SK-N-SH treated with all-trans-retinoic acid at 6 μM for 48 hours (cell line): ENCODE data around the gene SUN2.

Experiments
- ATAC-seq: fragments of 200-7000 bp; cut with Tn5 transposase; 3 replicates; pipeline ENCODE4 v1.9.1; 2020; ENCODE audit warnings: mild to moderate bottlenecking, moderate library complexity
- ARNTL ChIP-seq: fragments of 450-650 bp; formaldehyde crosslinking; IDR thresholded peaks from 2 replicates; pipeline ENCODE4 v1.5.0; 2020; ENCODE audit warnings: low read depth, mild to moderate bottlenecking, moderate library complexity, borderline replicate concordance
- BACH2 ChIP-seq: fragments of 250-450 bp; sonication (Bioruptor Pico); IDR thresholded peaks from 2 replicates; pipeline ENCODE4 v1.9.0; 2021; ENCODE audit warnings: mild to moderate bottlenecking, borderline replicate concordance
- CSDC2 ChIP-seq: fragments of 250-450 bp; sonication (Bioruptor Pico); IDR thresholded peaks from 2 replicates; pipeline ENCODE4 v1.5.0; 2020; ENCODE audit warnings: mild to moderate bottlenecking, moderate library complexity
- ESRRG ChIP-seq: fragments of 250-450 bp; sonication (Bioruptor Pico); IDR thresholded peaks from 2 replicates; pipeline ENCODE4 v1.6.1; 2021; ENCODE audit warnings: mild to moderate bottlenecking
- GLIS3 ChIP-seq: fragments of 250-450 bp; sonication (Bioruptor Pico); IDR thresholded peaks from 2 replicates; pipeline ENCODE4 v1.5.0; 2020; ENCODE audit warnings: mild to moderate bottlenecking, moderate library complexity
- ISL1 ChIP-seq: fragments of 250-450 bp; sonication (Bioruptor Pico); IDR thresholded peaks from 2 replicates; pipeline ENCODE4 v2.1.2; 2022; ENCODE audit warnings: mild to moderate bottlenecking, moderate library complexity
- OSR1 ChIP-seq: fragments of 250-450 bp; sonication (Bioruptor Pico); IDR thresholded peaks from 2 replicates; pipeline ENCODE4 v1.8.0; 2022; ENCODE audit warnings: moderate library complexity, mild to moderate bottlenecking, inconsistent platforms
- PPARA ChIP-seq: fragments of 250-450 bp; sonication (Bioruptor Pico); IDR thresholded peaks from 2 replicates; pipeline ENCODE4 v1.5.0; 2020; ENCODE audit warnings: mild to moderate bottlenecking, borderline replicate concordance
- RARB ChIP-seq: fragments of 250-450 bp; sonication (Bioruptor Pico); IDR thresholded peaks from 2 replicates; pipeline ENCODE4 v1.8.0; 2021; ENCODE audit warnings: mild to moderate bottlenecking, moderate library complexity
- SNAI2 ChIP-seq: fragments of 250-450 bp; sonication (Bioruptor Pico); IDR thresholded peaks from 2 replicates; pipeline ENCODE4 v1.5.0; 2020; ENCODE audit warnings: mild to moderate bottlenecking, moderate library complexity
- TCF4 ChIP-seq: fragments of 250-450 bp; sonication (Bioruptor Pico); IDR thresholded peaks from 2 replicates; pipeline ENCODE4 v1.8.0; 2021; ENCODE audit warnings: mild to moderate bottlenecking, moderate library complexity, borderline replicate concordance
- TOX ChIP-seq: fragments of 250-450 bp; sonication (Bioruptor Pico); IDR thresholded peaks from 2 replicates; pipeline ENCODE4 v1.8.0; 2021; ENCODE audit warnings: mild to moderate bottlenecking, moderate library complexity, borderline replicate concordance
- ZC3H10 ChIP-seq: fragments of 250-450 bp; sonication (Bioruptor Pico); IDR thresholded peaks from 2 replicates; pipeline ENCODE4 v1.5.1; 2021; ENCODE audit warnings: mild to moderate bottlenecking, moderate library complexity
- ZFP30 ChIP-seq: fragments of 450-650 bp; formaldehyde crosslinking; IDR thresholded peaks from 2 replicates; pipeline ENCODE4 v1.5.0; 2022; ENCODE audit warnings: mild to moderate bottlenecking, moderate library complexity
- ZNF70 ChIP-seq: fragments of 450-650 bp; formaldehyde crosslinking; IDR thresholded peaks from 2 replicates; pipeline ENCODE4 v1.5.0; 2020; ENCODE audit warnings: mild to moderate bottlenecking, moderate library complexity
- ZNF8 ChIP-seq: fragments of 450-650 bp; formaldehyde crosslinking; IDR thresholded peaks from 2 replicates; pipeline ENCODE4 v1.5.0; 2020; ENCODE audit warnings: mild to moderate bottlenecking, moderate library complexity
- TF ChIP-seq, protein P1 (sequence below): fragments of 250-450 bp; sonication (Bioruptor Pico); IDR thresholded peaks from 2 replicates; pipeline ENCODE4 v1.5.0; 2020; ENCODE audit warnings: mild to moderate bottlenecking, moderate library complexity
- TF ChIP-seq, protein P2 (sequence below): fragments of 250-450 bp; sonication (Bioruptor Pico); IDR thresholded peaks from 2 replicates; pipeline ENCODE4 v1.5.1; 2020; ENCODE audit warnings: low read depth, mild to moderate bottlenecking, moderate library complexity
- TF ChIP-seq, protein P3 (sequence below): fragments of 250-450 bp; sonication (Bioruptor Pico); IDR thresholded peaks from 2 replicates; pipeline ENCODE4 v1.8.0; 2021; ENCODE audit warnings: low read depth, mild to moderate bottlenecking, moderate library complexity, borderline replicate concordance

The SUN2 gene

DNA sequence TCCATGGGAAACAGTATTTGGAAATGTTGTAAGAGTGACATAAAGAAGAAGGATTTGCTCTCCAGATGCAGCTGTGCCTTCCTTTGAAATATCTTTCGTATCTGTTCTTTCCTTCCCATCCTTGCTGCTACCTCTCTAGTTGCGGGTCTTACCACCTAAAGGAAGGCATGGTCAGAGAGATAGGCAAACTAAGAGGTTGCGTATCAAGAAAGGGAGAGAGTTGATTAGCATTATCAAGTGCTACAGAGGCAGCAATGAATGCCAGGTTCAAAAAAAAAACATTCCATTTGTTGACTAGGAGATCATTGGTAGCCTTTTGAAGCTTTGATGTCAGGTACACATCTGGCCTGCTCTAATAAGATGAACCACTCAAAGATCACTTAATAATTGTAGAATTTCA, 45.4 kb downstream of the SUN2 start:
- ATAC-seq, result no peak
- no peak for TF ChIP-seq ZC3H10 (CRISPR knock-in tag)
- TF ChIP-seq, protein P1, sequence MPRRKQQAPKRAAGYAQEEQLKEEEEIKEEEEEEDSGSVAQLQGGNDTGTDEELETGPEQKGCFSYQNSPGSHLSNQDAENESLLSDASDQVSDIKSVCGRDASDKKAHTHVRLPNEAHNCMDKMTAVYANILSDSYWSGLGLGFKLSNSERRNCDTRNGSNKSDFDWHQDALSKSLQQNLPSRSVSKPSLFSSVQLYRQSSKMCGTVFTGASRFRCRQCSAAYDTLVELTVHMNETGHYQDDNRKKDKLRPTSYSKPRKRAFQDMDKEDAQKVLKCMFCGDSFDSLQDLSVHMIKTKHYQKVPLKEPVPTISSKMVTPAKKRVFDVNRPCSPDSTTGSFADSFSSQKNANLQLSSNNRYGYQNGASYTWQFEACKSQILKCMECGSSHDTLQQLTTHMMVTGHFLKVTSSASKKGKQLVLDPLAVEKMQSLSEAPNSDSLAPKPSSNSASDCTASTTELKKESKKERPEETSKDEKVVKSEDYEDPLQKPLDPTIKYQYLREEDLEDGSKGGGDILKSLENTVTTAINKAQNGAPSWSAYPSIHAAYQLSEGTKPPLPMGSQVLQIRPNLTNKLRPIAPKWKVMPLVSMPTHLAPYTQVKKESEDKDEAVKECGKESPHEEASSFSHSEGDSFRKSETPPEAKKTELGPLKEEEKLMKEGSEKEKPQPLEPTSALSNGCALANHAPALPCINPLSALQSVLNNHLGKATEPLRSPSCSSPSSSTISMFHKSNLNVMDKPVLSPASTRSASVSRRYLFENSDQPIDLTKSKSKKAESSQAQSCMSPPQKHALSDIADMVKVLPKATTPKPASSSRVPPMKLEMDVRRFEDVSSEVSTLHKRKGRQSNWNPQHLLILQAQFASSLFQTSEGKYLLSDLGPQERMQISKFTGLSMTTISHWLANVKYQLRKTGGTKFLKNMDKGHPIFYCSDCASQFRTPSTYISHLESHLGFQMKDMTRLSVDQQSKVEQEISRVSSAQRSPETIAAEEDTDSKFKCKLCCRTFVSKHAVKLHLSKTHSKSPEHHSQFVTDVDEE (CRISPR knock-in tag), result no peak
- TF ChIP-seq BACH2 (CRISPR knock-in tag), result no peak
- TF ChIP-seq GLIS3 (CRISPR knock-in tag), result no peak
- TF ChIP-seq, protein P2, sequence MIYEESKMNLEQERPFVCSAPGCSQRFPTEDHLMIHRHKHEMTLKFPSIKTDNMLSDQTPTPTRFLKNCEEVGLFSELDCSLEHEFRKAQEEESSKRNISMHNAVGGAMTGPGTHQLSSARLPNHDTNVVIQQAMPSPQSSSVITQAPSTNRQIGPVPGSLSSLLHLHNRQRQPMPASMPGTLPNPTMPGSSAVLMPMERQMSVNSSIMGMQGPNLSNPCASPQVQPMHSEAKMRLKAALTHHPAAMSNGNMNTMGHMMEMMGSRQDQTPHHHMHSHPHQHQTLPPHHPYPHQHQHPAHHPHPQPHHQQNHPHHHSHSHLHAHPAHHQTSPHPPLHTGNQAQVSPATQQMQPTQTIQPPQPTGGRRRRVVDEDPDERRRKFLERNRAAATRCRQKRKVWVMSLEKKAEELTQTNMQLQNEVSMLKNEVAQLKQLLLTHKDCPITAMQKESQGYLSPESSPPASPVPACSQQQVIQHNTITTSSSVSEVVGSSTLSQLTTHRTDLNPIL, result no peak
- no peak for TF ChIP-seq RARB (CRISPR knock-in tag)
- no peak for TF ChIP-seq CSDC2 (CRISPR knock-in tag)
- TF ChIP-seq ISL1 (CRISPR knock-in tag), result no peak
- no peak for TF ChIP-seq SNAI2 (CRISPR knock-in tag)
- TF ChIP-seq ZFP30 (CRISPR knock-in tag), result no peak
- no peak for TF ChIP-seq ESRRG (CRISPR knock-in tag)
- TF ChIP-seq, all 23 proteins: peak for 0

DNA sequence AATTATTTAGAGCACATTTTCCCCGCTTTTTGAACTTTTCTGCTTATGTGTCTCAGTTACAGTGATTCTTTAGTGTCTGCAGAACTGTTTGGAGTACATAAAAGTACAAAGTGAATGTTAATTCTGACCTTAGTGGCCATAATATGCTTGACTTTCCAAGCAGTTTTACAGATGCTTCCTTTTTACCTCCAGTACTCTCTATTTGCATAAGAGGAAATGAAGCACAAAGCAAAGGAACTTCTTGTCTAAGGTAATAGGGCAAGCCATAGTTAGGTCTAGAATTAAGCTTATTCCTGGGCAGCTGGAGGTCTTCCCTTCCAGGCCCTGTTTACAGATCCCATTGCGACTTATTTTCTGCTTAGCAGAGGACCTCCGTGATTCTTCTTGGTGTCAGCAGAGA, 46.5 kb downstream of the SUN2 start:
- no peak for ATAC-seq
- TF ChIP-seq ZC3H10 (CRISPR knock-in tag) (no peak), ZFP30 (CRISPR knock-in tag) (no peak), OSR1 (no peak), ISL1 (CRISPR knock-in tag) (no peak), ARNTL (CRISPR knock-in tag) (no peak), RARB (CRISPR knock-in tag) (no peak), ZNF70 (no peak), SNAI2 (CRISPR knock-in tag) (no peak)
- TF ChIP-seq, protein P1 (CRISPR knock-in tag), result no peak
- TF ChIP-seq, protein P3, sequence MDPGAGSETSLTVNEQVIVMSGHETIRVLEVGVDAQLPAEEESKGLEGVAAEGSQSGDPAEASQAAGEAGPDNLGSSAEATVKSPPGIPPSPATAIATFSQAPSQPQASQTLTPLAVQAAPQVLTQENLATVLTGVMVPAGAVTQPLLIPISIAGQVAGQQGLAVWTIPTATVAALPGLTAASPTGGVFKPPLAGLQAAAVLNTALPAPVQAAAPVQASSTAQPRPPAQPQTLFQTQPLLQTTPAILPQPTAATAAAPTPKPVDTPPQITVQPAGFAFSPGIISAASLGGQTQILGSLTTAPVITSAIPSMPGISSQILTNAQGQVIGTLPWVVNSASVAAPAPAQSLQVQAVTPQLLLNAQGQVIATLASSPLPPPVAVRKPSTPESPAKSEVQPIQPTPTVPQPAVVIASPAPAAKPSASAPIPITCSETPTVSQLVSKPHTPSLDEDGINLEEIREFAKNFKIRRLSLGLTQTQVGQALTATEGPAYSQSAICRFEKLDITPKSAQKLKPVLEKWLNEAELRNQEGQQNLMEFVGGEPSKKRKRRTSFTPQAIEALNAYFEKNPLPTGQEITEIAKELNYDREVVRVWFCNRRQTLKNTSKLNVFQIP (CRISPR knock-in tag), result no peak

DNA sequence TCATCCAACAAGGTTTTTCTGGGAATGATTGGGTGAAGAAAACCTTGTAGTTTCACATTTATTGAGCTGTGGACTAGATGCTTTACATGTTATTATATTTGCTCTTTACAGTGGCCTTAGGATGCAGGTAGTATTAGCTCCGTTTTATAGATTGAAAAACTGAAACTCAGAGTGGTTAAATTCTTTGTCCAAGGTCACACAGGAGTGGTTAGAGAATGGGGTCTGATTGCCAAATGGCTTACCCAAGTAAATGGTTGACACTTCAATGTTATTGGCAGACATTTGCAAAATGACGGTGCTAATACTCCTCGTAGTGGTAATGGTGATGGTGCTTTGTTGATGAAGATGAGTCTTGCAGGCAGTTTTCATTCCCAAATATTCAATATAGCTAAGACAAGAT, 47.8 kb downstream of the SUN2 start:
- ATAC-seq, result no peak
- TF ChIP-seq, protein P1 (CRISPR knock-in tag), result no peak
- TF ChIP-seq ISL1 (CRISPR knock-in tag) (no peak), RARB (CRISPR knock-in tag) (no peak), TOX (CRISPR knock-in tag) (no peak), SNAI2 (CRISPR knock-in tag) (no peak), ZNF8 (no peak), ZC3H10 (CRISPR knock-in tag) (no peak), PPARA (CRISPR knock-in tag) (no peak), CSDC2 (CRISPR knock-in tag) (no peak), GLIS3 (CRISPR knock-in tag) (no peak), TCF4 (CRISPR knock-in tag) (no peak), BACH2 (CRISPR knock-in tag) (no peak), ARNTL (CRISPR knock-in tag) (no peak), ESRRG (CRISPR knock-in tag) (no peak)
- TF ChIP-seq, protein P2, result no peak
- TF ChIP-seq, protein P3 (CRISPR knock-in tag), result no peak
